Fibroblast of lung (primary cell): Measurements from ENCODE around the gene INPP5K.
"Not testable (repeated sequence)": the region's sequence is repeated elsewhere in the genome, so short reads cannot be mapped to it uniquely, and the experiment has no call there.

Source experiments
- CTCF ChIP-seq, 2 donors: IDR thresholded peaks in 1 of 2; conservative IDR thresholded peaks in 1 of 2; 1 replicate in 1 of 2; 2 replicates in 1 of 2; pipeline ENCODE4 v1.5.1; 2011 to 2012; ENCODE audit warnings: low read length in 2 of 2, control low read depth in 1 of 2, inconsistent platforms in 1 of 2, low read depth in 1 of 2, mild to moderate bottlenecking in 1 of 2
- EZH2 ChIP-seq: IDR thresholded peaks from 2 replicates; pipeline ENCODE4 v1.5.1; 2012; ENCODE audit warnings: low read length, control low read depth, mild to moderate bottlenecking; ENCODE audit errors: missing control alignments

- TF ChIP-seq CTCF (conservative IDR thresholded peaks at IDR 0.05 in 1 of 2, IDR thresholded peaks at IDR 0.05 in 1 of 2; ENCODE audit: low read depth in 1 of 2, low read length in 2 of 2); EZH2: not testable (repeated sequence)
Measured at GRCh38 chr17:1453694-1454093, 62.7 kb downstream of the INPP5K start.
